HG03565 (cell line): ENCODE data around the gene HEXB.
"Not testable (repeated sequence)": the region's sequence is repeated elsewhere in the genome, so short reads cannot be mapped to it uniquely, and the experiment has no call there.

Experiments used
- ATAC-seq: cut with Tn5 transposase; IDR thresholded peaks from one replicate; pipeline ENCODE4 v1.9.1; 2021; ENCODE audit warnings: mild to moderate bottlenecking, moderate library complexity; ENCODE audit not compliant: unreplicated experiment

HEXB gene

GRCh38 chr5:74657165-74657564, 27.9 kb upstream of the HEXB start:
- ATAC-seq = no peak

- no peak for ATAC-seq
These were observed 25.9 kb upstream of the HEXB start for GRCh38 chr5:74659172-74659571.

- no peak for ATAC-seq
These were observed 24.9 kb upstream of the HEXB start for GRCh38 chr5:74660140-74660539.

GRCh38 chr5:74660873-74661272, 24.2 kb upstream of the HEXB start:
- no peak for ATAC-seq

GRCh38 chr5:74664551-74664950, 20.5 kb upstream of the HEXB start:
- no peak for ATAC-seq

- no peak for ATAC-seq
These were observed 19.8 kb upstream of the HEXB start for GRCh38 chr5:74665273-74665672.

- ATAC-seq = no peak
These were observed 19.2 kb upstream of the HEXB start for GRCh38 chr5:74665816-74666215.

- no peak for ATAC-seq
These were observed 17.6 kb upstream of the HEXB start for GRCh38 chr5:74667396-74667795.

- no peak for ATAC-seq
These were observed 15.2 kb upstream of the HEXB start for GRCh38 chr5:74669821-74670220.

GRCh38 chr5:74670396-74671038, 14.5 kb upstream of the HEXB start:
- no peak for ATAC-seq

- no peak for ATAC-seq
These were observed 12.7 kb upstream of the HEXB start for GRCh38 chr5:74672215-74672877.

GRCh38 chr5:74673011-74673790, 11.8 kb upstream of the HEXB start:
- ATAC-seq = no peak

GRCh38 chr5:74676466-74676865, 8.6 kb upstream of the HEXB start:
- not testable (repeated sequence) for ATAC-seq

GRCh38 chr5:74678123-74678522, 6.9 kb upstream of the HEXB start:
- ATAC-seq = not testable (repeated sequence)

GRCh38 chr5:74679300-74679699, 5.7 kb upstream of the HEXB start:
- not testable (repeated sequence) for ATAC-seq

- no peak for ATAC-seq
These were observed 5.1 kb upstream of the HEXB start for GRCh38 chr5:74679966-74680365.

GRCh38 chr5:74685979-74686631, 1.1 kb downstream of the HEXB start:
- peak; percentile 50 for ATAC-seq

GRCh38 chr5:74686962-74687751, 2.1 kb downstream of the HEXB start:
- no peak for ATAC-seq

- no peak for ATAC-seq
These were observed 8.2 kb downstream of the HEXB start for GRCh38 chr5:74693191-74693590.

- ATAC-seq = no peak
These were observed 32.6 kb downstream of the HEXB start for GRCh38 chr5:74717596-74717995.

- no peak for ATAC-seq
These were observed 37.2 kb downstream of the HEXB start for GRCh38 chr5:74722271-74722670.
